HG03571 (cell line): Measurements from ENCODE around the gene CDK5RAP3.
"Not testable (repeated sequence)": the region's sequence is repeated elsewhere in the genome, so short reads cannot be mapped to it uniquely, and the experiment has no call there.

Experiments
- ATAC-seq: cut with Tn5 transposase; IDR thresholded peaks from one replicate; pipeline ENCODE4 v1.9.1; 2021; ENCODE audit not compliant: unreplicated experiment

CDK5RAP3 gene, protein sequence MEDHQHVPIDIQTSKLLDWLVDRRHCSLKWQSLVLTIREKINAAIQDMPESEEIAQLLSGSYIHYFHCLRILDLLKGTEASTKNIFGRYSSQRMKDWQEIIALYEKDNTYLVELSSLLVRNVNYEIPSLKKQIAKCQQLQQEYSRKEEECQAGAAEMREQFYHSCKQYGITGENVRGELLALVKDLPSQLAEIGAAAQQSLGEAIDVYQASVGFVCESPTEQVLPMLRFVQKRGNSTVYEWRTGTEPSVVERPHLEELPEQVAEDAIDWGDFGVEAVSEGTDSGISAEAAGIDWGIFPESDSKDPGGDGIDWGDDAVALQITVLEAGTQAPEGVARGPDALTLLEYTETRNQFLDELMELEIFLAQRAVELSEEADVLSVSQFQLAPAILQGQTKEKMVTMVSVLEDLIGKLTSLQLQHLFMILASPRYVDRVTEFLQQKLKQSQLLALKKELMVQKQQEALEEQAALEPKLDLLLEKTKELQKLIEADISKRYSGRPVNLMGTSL

GRCh38 chr17:47970725-47971499 lies at the start of gene CDK5RAP3:
CDK5RAP3 (plus strand) TSS chr17:47971113; CDS start chr17:47971147, 34 bp downstream.
- ATAC-seq = peak; percentile 93

- no peak for ATAC-seq
These were observed 45.9 kb upstream of the CDK5RAP3 start for GRCh38 chr17:47924785-47925677.

DNA sequence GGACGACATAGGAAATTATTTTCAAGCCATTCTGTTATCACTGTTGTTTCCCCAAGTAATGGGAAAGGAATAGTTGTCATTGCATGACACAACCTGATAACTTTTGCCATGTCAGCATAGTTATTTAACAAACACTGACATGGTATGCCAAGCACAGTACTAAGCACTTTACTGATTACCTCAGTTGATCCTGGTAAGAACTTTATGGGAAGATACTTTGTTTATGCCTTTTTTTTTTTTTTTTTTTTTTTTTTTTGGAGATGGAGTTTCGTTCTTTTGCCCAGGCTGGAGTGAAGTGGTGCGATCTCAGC lies 45.3 kb upstream of the CDK5RAP3 start:
- ATAC-seq = no peak

- ATAC-seq = no peak
These were observed 43.0 kb upstream of the CDK5RAP3 start for GRCh38 chr17:47927821-47928400.

- no peak for ATAC-seq
These were observed 42.5 kb upstream of the CDK5RAP3 start for GRCh38 chr17:47928415-47928814.

DNA sequence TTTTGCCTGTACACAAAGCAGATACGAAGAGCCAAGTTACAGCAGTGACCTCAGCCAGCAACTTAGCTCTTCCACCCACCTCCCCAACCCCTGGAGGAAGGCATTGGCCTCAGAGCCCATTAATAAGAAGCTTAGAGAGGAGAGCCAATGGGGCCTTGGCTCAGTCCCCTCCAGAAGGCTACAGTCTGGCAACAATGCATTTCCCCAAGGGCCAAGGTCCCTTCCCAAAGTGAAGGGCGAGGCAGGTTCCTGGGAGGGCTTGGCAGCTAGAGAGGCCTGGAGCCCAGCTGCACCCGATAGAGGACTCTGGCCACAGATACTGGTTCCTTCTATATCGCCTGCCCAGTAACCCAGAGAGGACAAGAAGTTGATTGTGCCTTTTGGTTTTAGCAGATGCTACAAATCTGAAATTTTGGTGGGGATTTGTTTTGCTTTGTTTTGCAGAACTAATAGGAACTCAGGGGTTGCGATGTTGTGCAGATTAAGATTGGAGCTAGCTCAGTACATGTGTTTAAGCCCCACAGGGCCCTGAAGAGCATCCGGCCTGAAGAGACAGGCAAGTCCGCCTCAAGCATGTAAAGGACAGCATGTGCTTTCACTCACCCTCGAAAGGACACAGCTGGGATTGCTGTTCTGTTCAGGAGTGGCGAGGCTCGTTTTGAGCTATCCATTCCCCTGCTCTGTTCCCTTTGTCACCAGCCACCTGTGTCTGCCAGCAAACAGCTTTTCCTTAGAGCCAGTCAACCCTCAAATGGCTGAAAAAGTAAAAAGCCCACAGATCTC lies 41.5 kb upstream of the CDK5RAP3 start:
- no peak for ATAC-seq

DNA sequence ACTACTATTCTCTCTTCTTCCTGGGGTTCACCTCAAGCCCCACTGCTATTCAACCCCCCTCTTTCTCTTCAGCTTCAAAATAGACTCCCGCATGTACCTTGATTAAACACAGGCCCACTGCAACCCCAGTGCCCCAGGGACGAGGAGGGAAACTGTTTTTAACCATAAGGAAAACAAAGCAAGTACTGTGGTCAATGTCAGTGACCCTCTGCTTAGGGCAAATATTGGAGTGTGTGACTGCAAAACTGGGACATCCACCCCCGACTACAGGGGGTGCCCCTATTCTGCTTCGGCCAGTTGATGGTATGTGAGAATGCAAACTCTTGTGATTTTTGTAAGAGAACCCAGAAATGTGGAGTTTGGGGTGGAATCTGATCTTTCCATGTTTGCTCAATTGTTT lies 39.1 kb upstream of the CDK5RAP3 start:
- ATAC-seq = no peak

DNA sequence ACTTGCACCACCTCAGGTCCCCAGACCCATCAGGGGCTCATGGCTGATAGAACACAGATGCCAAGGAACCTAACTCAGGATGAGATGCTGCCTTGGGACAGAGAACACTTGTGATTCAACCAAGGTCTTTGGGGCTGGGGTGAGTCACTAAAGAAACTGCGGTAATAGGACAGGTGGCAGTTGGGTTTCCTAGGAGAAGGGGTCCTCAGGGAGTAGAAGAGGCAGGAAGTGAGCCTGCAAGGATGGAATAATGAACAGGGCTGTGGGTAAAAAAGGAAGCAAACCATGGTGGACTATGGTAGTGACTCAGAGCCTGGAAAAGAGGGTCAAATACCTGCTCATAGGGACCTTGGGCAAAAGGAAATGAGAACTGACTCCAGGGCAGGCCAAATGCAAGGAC lies 36.1 kb upstream of the CDK5RAP3 start:
- no peak for ATAC-seq

GRCh38 chr17:47935468-47935867 lies 35.4 kb upstream of the CDK5RAP3 start:
- ATAC-seq = not testable (repeated sequence)

DNA sequence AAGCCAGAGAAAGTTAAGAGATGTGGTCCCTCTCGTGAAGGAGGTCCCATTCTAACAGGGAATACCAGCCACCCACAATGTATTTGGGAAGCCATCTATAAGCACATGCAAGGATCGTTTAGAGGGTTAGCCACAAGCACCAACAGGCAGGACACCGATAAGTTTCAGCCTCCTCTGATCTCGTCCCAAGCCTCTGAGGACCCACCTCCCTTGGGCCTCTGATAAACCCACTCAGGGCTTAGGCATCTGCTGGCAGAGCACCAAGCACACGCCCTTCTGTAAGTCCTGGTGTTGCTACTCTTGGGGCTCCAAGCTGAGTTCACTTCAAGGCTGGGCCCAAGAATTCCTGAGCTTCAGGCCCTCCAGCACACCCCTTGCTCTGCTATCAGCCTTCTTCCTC lies 35.0 kb upstream of the CDK5RAP3 start:
- ATAC-seq = no peak

DNA sequence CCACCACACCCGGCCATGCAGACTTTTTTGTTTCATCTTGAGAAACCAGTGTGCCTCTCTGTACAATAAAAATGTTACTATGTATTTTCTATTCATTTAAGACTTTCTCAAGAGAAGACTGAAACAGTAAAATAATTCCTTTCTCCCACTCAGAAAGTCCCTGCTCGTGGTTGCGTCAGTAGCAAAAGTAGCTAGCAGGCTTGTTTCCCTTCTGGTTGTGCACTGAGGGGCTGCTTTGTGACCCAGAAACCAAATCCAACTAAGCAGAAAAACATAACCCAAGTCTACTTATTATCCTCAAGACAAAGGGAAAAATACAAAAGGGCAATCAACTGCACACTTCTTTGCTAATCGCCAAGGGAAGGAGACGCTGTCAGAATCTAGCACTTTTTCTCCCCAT lies 33.0 kb upstream of the CDK5RAP3 start:
- ATAC-seq = no peak

DNA sequence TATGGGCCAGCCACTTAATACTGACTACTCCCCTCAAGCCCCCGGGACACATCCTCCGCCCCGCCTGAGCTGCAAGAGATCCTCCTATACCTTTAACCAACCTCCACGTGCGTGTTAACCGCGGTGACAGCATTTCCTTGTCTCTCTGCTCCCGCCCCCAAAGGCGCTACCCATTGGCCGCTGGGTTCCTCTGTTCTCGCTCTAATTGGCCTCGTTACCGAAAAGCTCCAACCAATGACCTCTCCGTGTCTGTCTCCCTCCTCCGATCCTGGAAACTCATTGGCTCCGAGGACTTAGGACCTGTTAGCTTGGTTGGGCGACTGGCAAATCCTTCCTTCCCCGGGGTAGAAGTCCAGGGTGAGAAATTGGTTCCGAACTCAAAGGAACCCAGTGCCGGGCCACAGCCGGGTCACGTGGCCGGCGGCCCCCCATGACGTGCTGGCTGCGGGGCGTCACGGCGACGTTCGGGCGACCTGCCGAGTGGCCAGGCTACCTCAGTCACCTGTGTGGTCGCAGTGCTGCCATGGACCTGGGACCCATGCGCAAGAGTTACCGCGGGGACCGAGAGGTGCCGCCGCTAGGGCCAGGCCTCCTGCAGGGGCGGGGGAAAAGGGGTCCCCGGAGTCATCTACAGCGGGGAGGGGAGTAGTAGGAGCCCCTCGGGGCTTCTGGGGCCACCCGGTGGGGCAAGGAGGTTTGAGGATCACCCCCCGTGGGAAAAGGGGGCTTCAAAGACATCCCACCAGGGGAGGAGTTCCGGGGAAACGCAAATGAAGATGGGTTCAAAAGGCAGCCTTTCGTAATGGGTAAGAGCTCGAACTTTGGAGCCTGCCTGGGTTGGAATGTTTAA lies 29.4 kb upstream of the CDK5RAP3 start, which contains the start of gene PNPO:
Gene PNPO (plus strand): TSS at position 326 of the 850 bp plus-strand sequence. CDS start 105 bp downstream, at position 431.
- ATAC-seq = peak; percentile 72

DNA sequence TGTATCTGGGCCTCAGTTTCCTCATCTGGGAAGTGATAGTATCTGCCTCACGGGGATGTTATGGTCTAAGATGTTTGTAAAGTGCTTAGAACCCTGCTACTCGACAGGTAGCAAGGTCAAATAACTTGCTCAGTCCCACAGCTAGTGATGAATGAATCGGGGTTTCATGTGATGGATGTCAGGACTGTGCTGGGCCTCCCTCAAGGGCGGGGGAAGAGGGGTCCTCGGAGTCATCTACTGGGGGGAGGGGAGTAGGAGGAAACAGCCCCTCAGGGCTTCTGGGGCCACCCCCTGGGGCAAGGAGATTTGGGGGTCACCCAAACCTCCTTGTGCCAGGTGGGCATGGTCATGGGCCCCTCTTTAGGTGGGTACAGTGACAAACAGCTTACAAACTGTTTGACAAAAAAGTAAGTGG lies 28.8 kb upstream of the CDK5RAP3 start:
- no peak for ATAC-seq

DNA sequence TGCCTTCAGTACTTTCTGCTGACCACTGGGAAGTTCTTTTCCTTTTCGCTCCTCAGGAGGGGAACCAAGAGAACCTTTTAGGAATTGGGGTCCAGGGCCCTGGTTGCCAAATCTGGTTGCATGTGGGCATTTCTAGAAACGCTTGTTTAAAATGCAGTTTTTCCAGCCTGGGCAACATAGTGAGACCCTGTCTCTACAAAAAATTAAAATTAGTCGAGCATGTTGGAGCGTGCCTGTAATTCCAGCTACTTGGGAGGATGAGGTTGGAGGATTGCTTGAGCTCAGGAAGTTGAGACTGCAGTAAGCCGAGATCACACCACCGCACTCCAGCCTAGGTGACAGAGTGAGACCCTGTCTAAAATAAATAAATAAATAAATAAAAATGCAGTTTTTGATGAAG lies 28.3 kb upstream of the CDK5RAP3 start:
- ATAC-seq = no peak

DNA sequence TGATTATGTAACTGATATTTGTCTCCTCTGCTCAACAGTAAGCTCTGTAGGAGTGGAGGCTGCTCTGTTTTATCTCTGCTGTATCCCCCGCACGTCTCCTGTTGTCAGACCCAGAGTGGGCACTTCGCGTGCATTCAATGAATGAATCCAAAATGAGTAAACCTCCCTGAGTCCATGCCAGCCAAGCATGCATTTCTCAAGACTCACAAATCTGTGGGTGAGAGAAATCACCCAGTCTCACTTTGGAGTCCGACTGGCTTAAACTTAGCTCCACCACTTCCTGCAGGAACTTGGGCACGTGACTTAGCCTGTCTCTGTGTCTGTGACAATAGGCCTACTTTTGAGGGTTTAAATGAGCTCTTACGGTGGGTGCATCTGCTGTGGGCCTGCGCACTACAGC lies 25.8 kb upstream of the CDK5RAP3 start:
- no peak for ATAC-seq

DNA sequence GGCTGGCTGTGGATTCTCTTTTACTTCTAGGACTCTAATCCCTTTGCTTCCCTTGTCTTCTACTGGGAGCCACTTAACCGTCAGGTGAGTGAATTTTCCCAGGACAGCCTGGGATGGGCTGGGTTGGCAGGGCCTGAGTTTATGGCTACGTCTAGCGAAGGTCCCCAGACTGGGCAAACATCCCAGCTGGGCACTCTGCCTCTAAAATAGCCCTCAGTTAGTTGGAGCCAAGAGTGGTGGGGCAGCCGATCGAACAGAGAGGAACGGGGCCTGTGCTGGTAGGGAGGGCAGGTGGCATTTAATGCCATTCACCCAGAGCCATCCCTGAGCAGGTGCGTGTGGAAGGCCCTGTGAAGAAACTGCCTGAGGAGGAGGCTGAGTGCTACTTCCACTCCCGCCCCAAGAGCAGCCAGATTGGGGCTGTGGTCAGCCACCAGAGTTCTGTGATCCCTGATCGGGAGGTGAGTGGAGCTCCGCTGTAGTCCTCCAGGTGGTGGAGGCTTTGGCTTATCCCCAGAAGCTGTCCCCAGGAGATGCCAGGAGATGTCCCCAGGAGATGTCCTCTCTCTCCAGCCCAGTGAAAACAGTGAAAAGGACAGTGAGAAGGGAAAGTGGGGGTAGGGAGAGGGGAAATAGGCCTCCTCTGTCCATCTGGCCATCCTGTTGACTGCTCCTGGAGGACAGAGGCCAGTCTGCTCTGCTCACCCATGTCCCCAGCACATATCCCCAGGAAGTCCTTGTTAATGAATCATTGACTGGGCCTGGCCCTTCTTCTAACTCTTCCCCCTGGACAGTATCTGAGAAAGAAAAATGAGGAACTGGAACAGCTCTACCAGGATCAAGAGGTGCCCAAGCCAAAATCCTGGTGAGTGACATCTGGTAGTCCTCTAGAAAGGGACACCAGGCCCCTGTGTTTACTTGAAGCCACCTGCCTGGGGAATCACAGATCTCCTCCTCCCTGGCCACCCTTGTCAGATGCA lies 25.1 kb upstream of the CDK5RAP3 start:
- ATAC-seq = no peak

- ATAC-seq = no peak
These were observed 24.4 kb upstream of the CDK5RAP3 start for GRCh38 chr17:47946516-47946915.

- ATAC-seq = peak; percentile 48
These were observed 23.9 kb upstream of the CDK5RAP3 start for GRCh38 chr17:47946929-47947397.
